Spleen (tissue), 7 donors: Measurements from ENCODE around the gene KIR2DL1.
"Not testable (repeated sequence)": the region's sequence is repeated elsewhere in the genome, so short reads cannot be mapped to it uniquely, and the experiment has no call there.

Experiments used
- CTCF ChIP-seq, 11 experiments: fragments of 200-600 bp in 7 of 11; fragments of 450-650 bp in 4 of 11; sonication (generic) in 4 of 11; IDR thresholded peaks in 8 of 11; conservative IDR thresholded peaks in 3 of 11; 1 replicate in 7 of 11; 2 replicates in 4 of 11; pipeline versions ENCODE4 v1.4.0 to v1.8.0; 2016 to 2021; ENCODE audit warnings: antibody characterized with exemption in 11 of 11, inconsistent platforms in 4 of 11, mild to moderate bottlenecking in 1 of 11
- POLR2A ChIP-seq, 3 donors: fragments of 450-650 bp; IDR thresholded peaks; one replicate each; pipeline ENCODE4 v1.5.1; 2017; ENCODE audit warnings: antibody characterized with exemption in 3 of 3, mild to moderate bottlenecking in 1 of 3
- POLR2AphosphoS5 ChIP-seq, 3 donors: sonication (generic); formaldehyde crosslinking; IDR thresholded peaks; one replicate each; pipeline ENCODE4 v1.5.1; 2017; ENCODE audit warnings: antibody characterized with exemption in 3 of 3
- donor health status: DM: no; HTN: no; CAD: no; lungs with moderate emphysema.
- donor health status: DM: no; HTN: no; CAD: no.
- donor health status: DM: no; HTN: no; CAD: no.

GRCh38 chr19:54738306-54738705 lies 31.3 kb upstream of the KIR2DL1 start, which contains the start of gene KIR2DL3:
- TF ChIP-seq CTCF (IDR thresholded peaks at IDR 0.05 in 8 of 11, conservative IDR thresholded peaks at IDR 0.05 in 3 of 11); POLR2A (IDR thresholded peaks at IDR 0.05): not testable (repeated sequence)
- peak in 1 of 3 donors; percentile 23 for TF ChIP-seq POLR2AphosphoS5 (IDR thresholded peaks at IDR 0.05)
